Measurements from ENCODE around the gene PLSCR5.

PLSCR5 gene

GRCh38 chr3:146546366-146546965 is 58.7 kb downstream of the PLSCR5 start:
- no peak overlapping the region for H3K4me3 ChIP-seq (ENCODE audit: low read length)
- no peak for TF ChIP-seq CTCF (IDR thresholded peaks at IDR 0.05; ENCODE audit: low read depth, low read length)
- no peak for TF ChIP-seq EZH2phosphoT487 (IDR thresholded peaks at IDR 0.05; ENCODE audit: low read depth)
- no peaks in the 10 kb centered on the region for H4K20me1 ChIP-seq (ENCODE audit: insufficient read depth, low read length)
- H3K4me2 ChIP-seq (ENCODE audit: low read length), result no peak overlapping the region
- H3K36me3 ChIP-seq (replicated peaks; ENCODE audit: low read depth, low read length), result peaks cover 3% of the 10 kb centered on the region
- no peaks in the 10 kb centered on the region for H3K9me3 ChIP-seq (ENCODE audit: insufficient read depth, low read length)
- peaks cover 37% of the 10 kb centered on the region for H3K4me1 ChIP-seq (ENCODE audit: low read length)
- H2AFZ ChIP-seq (ENCODE audit: low read depth, low read length), result no peak overlapping the region
- peaks cover 21% of the 10 kb centered on the region for H3K79me2 ChIP-seq (ENCODE audit: low read length)
- H3K27me3 ChIP-seq (ENCODE audit: low read depth, low read length), result no peaks in the 10 kb centered on the region
- H3K27ac ChIP-seq (ENCODE audit: low read length), result no peak overlapping the region
- no peak overlapping the region for H3K9ac ChIP-seq (ENCODE audit: low read length)

- peaks cover 24% of the 10 kb centered on the region for H3K79me2 ChIP-seq (ENCODE audit: low read length)
- H3K27me3 ChIP-seq (ENCODE audit: low read depth, low read length), result no peaks in the 10 kb centered on the region
- H3K36me3 ChIP-seq (replicated peaks; ENCODE audit: low read depth, low read length), result peaks cover 3% of the 10 kb centered on the region
- TF ChIP-seq CTCF (IDR thresholded peaks at IDR 0.05; ENCODE audit: low read depth, low read length), result no peak
- TF ChIP-seq EZH2phosphoT487 (IDR thresholded peaks at IDR 0.05; ENCODE audit: low read depth), result no peak
- no peaks in the 10 kb centered on the region for H3K9me3 ChIP-seq (ENCODE audit: insufficient read depth, low read length)
- peak overlapping the region; percentile 73 for H2AFZ ChIP-seq (ENCODE audit: low read depth, low read length)
- peak overlapping the region; percentile 94 for H3K9ac ChIP-seq (ENCODE audit: low read length)
- H3K4me2 ChIP-seq (ENCODE audit: low read length), result peak overlapping the region; percentile 92
- peak overlapping the region; percentile 52 for H3K27ac ChIP-seq (ENCODE audit: low read length)
- H4K20me1 ChIP-seq (ENCODE audit: insufficient read depth, low read length), result no peaks in the 10 kb centered on the region; the same call in 1 of the 2 replicates
- H3K4me1 ChIP-seq (ENCODE audit: low read length), result peaks cover 37% of the 10 kb centered on the region
- peak overlapping the region; percentile 94 for H3K4me3 ChIP-seq (ENCODE audit: low read length)
These were observed 60.1 kb downstream of the PLSCR5 start for GRCh38 chr3:146544929-146545528.

- no peaks in the 10 kb centered on the region; the same call in 1 of the 2 replicates for H4K20me1 ChIP-seq (ENCODE audit: insufficient read depth, low read length)
- H3K4me2 ChIP-seq (ENCODE audit: low read length), result peak within 1 kb of the TSS; percentile 92
- H3K27ac ChIP-seq (ENCODE audit: low read length), result peak within 1 kb of the TSS; percentile 52
- TF ChIP-seq CTCF (IDR thresholded peaks at IDR 0.05; ENCODE audit: low read depth, low read length), result no peak
- no peak for TF ChIP-seq EZH2phosphoT487 (IDR thresholded peaks at IDR 0.05; ENCODE audit: low read depth)
- H3K4me1 ChIP-seq (ENCODE audit: low read length), result peaks cover 39% of the 10 kb centered on the region
- peaks cover 6% of the 10 kb centered on the region for H3K36me3 ChIP-seq (replicated peaks; ENCODE audit: low read depth, low read length)
- H2AFZ ChIP-seq (ENCODE audit: low read depth, low read length), result peak within 1 kb of the TSS; percentile 73
- H3K27me3 ChIP-seq (ENCODE audit: low read depth, low read length), result no peaks in the 10 kb centered on the region
- H3K9me3 ChIP-seq (ENCODE audit: insufficient read depth, low read length), result no peaks in the 10 kb centered on the region
- H3K9ac ChIP-seq (ENCODE audit: low read length), result peak within 1 kb of the TSS; percentile 94
- peak within 1 kb of the TSS; percentile 94 for H3K4me3 ChIP-seq (ENCODE audit: low read length)
- H3K79me2 ChIP-seq (ENCODE audit: low read length), result peaks cover 30% of the 10 kb centered on the region
These were observed 60.9 kb downstream of the PLSCR5 start, which contains the start of gene PLSCR1 for GRCh38 chr3:146544002-146544928. PLSCR1 (minus strand) TSS chr3:146544607; CDS start chr3:146536552, 8,055 bp downstream.

Measured in OCI-LY3 (cell line).